ENCODE data around the gene TRPC1.

GRCh38 chr3:142690613-142691012 lies 33.2 kb upstream of the TRPC1 start:
- TF ChIP-seq MXI1 (IDR thresholded peaks at IDR 0.05; ENCODE audit: low read depth, low read length) (no peak), GABPA (IDR thresholded peaks at IDR 0.05; ENCODE audit: low read depth) (no peak)
- TF ChIP-seq, protein P1, sequence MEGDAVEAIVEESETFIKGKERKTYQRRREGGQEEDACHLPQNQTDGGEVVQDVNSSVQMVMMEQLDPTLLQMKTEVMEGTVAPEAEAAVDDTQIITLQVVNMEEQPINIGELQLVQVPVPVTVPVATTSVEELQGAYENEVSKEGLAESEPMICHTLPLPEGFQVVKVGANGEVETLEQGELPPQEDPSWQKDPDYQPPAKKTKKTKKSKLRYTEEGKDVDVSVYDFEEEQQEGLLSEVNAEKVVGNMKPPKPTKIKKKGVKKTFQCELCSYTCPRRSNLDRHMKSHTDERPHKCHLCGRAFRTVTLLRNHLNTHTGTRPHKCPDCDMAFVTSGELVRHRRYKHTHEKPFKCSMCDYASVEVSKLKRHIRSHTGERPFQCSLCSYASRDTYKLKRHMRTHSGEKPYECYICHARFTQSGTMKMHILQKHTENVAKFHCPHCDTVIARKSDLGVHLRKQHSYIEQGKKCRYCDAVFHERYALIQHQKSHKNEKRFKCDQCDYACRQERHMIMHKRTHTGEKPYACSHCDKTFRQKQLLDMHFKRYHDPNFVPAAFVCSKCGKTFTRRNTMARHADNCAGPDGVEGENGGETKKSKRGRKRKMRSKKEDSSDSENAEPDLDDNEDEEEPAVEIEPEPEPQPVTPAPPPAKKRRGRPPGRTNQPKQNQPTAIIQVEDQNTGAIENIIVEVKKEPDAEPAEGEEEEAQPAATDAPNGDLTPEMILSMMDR (IDR thresholded peaks at IDR 0.05) = no peak
